ENCODE measurements around the gene HACD2. TPM values are rescaled to one million over a fixed set of nuclear protein-coding genes. Genes with fewer than 3 reads are reported as not detected.

Gene HACD2
- total RNA-seq, 1 experiment from 2014 or later, result 27.4 TPM

DNA sequence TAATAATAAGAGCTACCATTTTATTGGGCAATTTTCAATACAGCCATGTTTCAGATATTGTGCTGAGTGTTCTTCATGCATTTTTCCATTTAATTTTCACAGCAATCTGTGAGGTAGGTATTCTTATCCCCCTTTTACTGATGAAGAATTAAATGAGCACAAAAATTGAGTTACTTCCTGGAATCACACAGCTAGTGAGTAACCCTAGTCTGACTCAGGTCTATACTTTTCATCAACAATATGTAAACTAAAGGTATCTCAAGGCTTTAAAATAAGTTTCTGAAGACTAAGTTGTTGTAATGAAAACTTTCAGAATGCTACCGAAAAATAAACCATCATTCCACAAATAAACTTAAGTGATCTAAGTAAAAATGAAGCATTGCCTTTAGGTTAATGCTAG is 22.3 kb downstream of the HACD2 start:
- Mint-ChIP-seq H3K27me3 (ENCODE audit: low read depth) (no peaks in the 10 kb centered on the region), H3K4me3 (no peak overlapping the region), H3K27ac (no peak overlapping the region), H3K36me3 (ENCODE audit: insufficient read depth in 1 of 3, low read depth in 3 of 3) (peaks cover 6 to 15% (median 12%) of the 10 kb centered on the region in 3 experiments; a peak in 5 of 7 replicates), H3K9me3 (no peaks in the 10 kb centered on the region), H3K4me1 (peaks cover 6 to 7% of the 10 kb centered on the region in 2 experiments; a peak in 1 of 4 replicates)
- Histone ChIP-seq H3K27me3 (ENCODE audit: insufficient read depth, low read length) (no peaks in the 10 kb centered on the region), H2BK20ac (ENCODE audit: low read depth, low read length, poor library complexity, severe bottlenecking) (no peak overlapping the region), H3K9ac (ENCODE audit: extremely low read depth, insufficient read length, low read length) (no peak overlapping the region), H3K4ac (ENCODE audit: low read depth, low read length) (no peak overlapping the region), H2BK12ac (ENCODE audit: insufficient read length, low read depth, low read length) (no peak overlapping the region), H2AFZ (ENCODE audit: low read length) (no peak overlapping the region), H2AK5ac (ENCODE audit: insufficient read length, low read length) (no peak overlapping the region), H3K79me1 (ENCODE audit: insufficient read depth, low read depth, low read length, poor library complexity, severe bottlenecking) (no peaks in the 10 kb centered on the region), H3K23me2 (ENCODE audit: insufficient read length, low read depth, low read length, poor library complexity, severe bottlenecking) (no peaks in the 10 kb centered on the region), H3K56ac (ENCODE audit: insufficient read length, low read depth, low read length) (no peak overlapping the region), H3K23ac (ENCODE audit: insufficient read length, low read depth, low read length) (no peak overlapping the region), H3K27ac (ENCODE audit: insufficient read length, low read depth, low read length) (no peak overlapping the region), H4K91ac (ENCODE audit: insufficient read length, low read depth, low read length) (no peak overlapping the region), H4K5ac (ENCODE audit: insufficient read length, low read depth, low read length) (no peak overlapping the region), H3K14ac (ENCODE audit: insufficient read depth, low read length) (no peak overlapping the region), H2BK120ac (ENCODE audit: low read depth, low read length, poor library complexity, severe bottlenecking) (no peak overlapping the region), H3K4me2 (ENCODE audit: insufficient read depth, insufficient read length, low read length) (no peak overlapping the region), H3K9me3 (ENCODE audit: control insufficient read depth, low read depth, low read length) (no peaks in the 10 kb centered on the region), H4K8ac (replicated peaks; ENCODE audit: insufficient read length, low read depth, low read length) (no peak overlapping the region), H3K79me2 (ENCODE audit: insufficient read depth, low read length) (no peaks in the 10 kb centered on the region), H3K18ac (ENCODE audit: insufficient read length, low read depth, low read length) (no peak overlapping the region), H3T11ph (ENCODE audit: low read length) (no peak overlapping the region), H2BK15ac (ENCODE audit: low read depth, low read length) (no peak overlapping the region), H3K4me1 (ENCODE audit: insufficient read depth, low read length) (no peaks in the 10 kb centered on the region), H2BK5ac (ENCODE audit: insufficient read length, low read length) (no peak overlapping the region), H4K20me1 (ENCODE audit: control insufficient read depth, insufficient read depth, insufficient read length) (no peaks in the 10 kb centered on the region)
- no peak for DNase-seq
- TF ChIP-seq, protein P1, sequence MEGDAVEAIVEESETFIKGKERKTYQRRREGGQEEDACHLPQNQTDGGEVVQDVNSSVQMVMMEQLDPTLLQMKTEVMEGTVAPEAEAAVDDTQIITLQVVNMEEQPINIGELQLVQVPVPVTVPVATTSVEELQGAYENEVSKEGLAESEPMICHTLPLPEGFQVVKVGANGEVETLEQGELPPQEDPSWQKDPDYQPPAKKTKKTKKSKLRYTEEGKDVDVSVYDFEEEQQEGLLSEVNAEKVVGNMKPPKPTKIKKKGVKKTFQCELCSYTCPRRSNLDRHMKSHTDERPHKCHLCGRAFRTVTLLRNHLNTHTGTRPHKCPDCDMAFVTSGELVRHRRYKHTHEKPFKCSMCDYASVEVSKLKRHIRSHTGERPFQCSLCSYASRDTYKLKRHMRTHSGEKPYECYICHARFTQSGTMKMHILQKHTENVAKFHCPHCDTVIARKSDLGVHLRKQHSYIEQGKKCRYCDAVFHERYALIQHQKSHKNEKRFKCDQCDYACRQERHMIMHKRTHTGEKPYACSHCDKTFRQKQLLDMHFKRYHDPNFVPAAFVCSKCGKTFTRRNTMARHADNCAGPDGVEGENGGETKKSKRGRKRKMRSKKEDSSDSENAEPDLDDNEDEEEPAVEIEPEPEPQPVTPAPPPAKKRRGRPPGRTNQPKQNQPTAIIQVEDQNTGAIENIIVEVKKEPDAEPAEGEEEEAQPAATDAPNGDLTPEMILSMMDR (conservative IDR thresholded peaks at IDR 0.05), result no peak
- no CpG with 5 or more reads among the region's 1 CpG for WGBS (ENCODE audit: extremely low coverage, insufficient read length, low lambda C conversion rate)

Data from H9 (cell line).